ENCODE measurements around the gene HK1.

GRCh38 chr10:69317175-69317604, 38.9 kb downstream of the HK1 start:
- no peak for TF ChIP-seq CTCF (IDR thresholded peaks at IDR 0.05; ENCODE audit: low read depth, low read length)
- TF ChIP-seq EZH2phosphoT487 (IDR thresholded peaks at IDR 0.05; ENCODE audit: low read depth) = no peak
